ENCODE measurements around the gene TRIM10.

Gene TRIM10

GRCh38 chr6:30111266-30111856 is 49.6 kb downstream of the TRIM10 start:
- ChIA-PET POLR2A (no interaction called here), CTCF (interaction anchor here (1.3 to 4.0 kb wide), 3 partner anchors 8 to 20 kb away, joined by 5 to 31 read pairs (median 22); no protein-coding TSS in a partner anchor)
- no peak for TF ChIP-seq CTCF (IDR thresholded peaks at IDR 0.05; ENCODE audit: control extremely low read depth, extremely low read depth, low read depth, missing control alignments)

GRCh38 chr6:30104661-30105060 is 56.4 kb downstream of the TRIM10 start:
- TF ChIP-seq CTCF (IDR thresholded peaks at IDR 0.05; ENCODE audit: control extremely low read depth, extremely low read depth, low read depth, missing control alignments), result no peak
- DNase-seq (ENCODE audit: extremely low spot score), result no peak
- ChIA-PET POLR2A (no interaction called here), CTCF (interaction anchor here (0.9 to 8.6 kb wide), 12 partner anchors 9 to 307 kb away, joined by 3 to 313 read pairs (median 13); partner anchors contain the start of genes TRIM31 and TRIM40)

More at GRCh38 chr6:30111266-30111856, 49.6 kb downstream of the TRIM10 start:
- DNase-seq (ENCODE audit: extremely low spot score), result no peak

- ChIA-PET CTCF (interaction anchor here (1.0 to 8.6 kb wide), 29 partner anchors 9 to 306 kb away, joined by 3 to 313 read pairs (median 5); partner anchors contain the start of genes POLR1H, TRIM31 and TRIM40), POLR2A (interaction anchor here (0.9 kb wide), 1 partner anchor 28 kb away, joined by 3 read pairs; no protein-coding TSS in a partner anchor)
- DNase-seq (ENCODE audit: extremely low spot score), result no peak
- TF ChIP-seq CTCF (IDR thresholded peaks at IDR 0.05; ENCODE audit: control extremely low read depth, extremely low read depth, low read depth, missing control alignments), result no peak
Observed at GRCh38 chr6:30103872-30104179, 57.2 kb downstream of the TRIM10 start.

- ChIA-PET POLR2A (interaction anchor here (0.9 kb wide), 1 partner anchor 27 kb away, joined by 3 read pairs; no protein-coding TSS in a partner anchor), CTCF (interaction anchor here (0.6 to 8.6 kb wide), 31 partner anchors 9 to 350 kb away, joined by 3 to 313 read pairs (median 4); partner anchors contain the start of genes POLR1H, TRIM31 and TRIM40)
- peak; percentile 89 for DNase-seq (ENCODE audit: extremely low spot score)
- TF ChIP-seq CTCF (IDR thresholded peaks at IDR 0.05; ENCODE audit: control extremely low read depth, extremely low read depth, low read depth, missing control alignments), result peak; percentile 98
Observed at GRCh38 chr6:30102970-30103871, 57.8 kb downstream of the TRIM10 start.

GRCh38 chr6:30102414-30102969 is 58.5 kb downstream of the TRIM10 start:
- ChIA-PET POLR2A (interaction anchor here (0.5 to 1.6 kb wide), 2 partner anchors 29 to 554 kb away, joined by 3 read pairs; no protein-coding TSS in a partner anchor), CTCF (interaction anchor here (0.6 to 8.6 kb wide), 39 partner anchors 10 to 350 kb away, joined by 3 to 313 read pairs (median 4); partner anchors contain the start of genes PPP1R11, TRIM31 and TRIM40)
- no peak for DNase-seq (ENCODE audit: extremely low spot score)
- TF ChIP-seq CTCF (IDR thresholded peaks at IDR 0.05; ENCODE audit: control extremely low read depth, extremely low read depth, low read depth, missing control alignments), result no peak
